AG09319 (cell line): ENCODE data around the gene ANKMY2.
"Not testable (repeated sequence)": the region's sequence is repeated elsewhere in the genome, so short reads cannot be mapped to it uniquely, and the experiment has no call there.

Experiments
- DNase-seq: peaks from one replicate; pipeline ENCODE4 v3.0.0-alpha.2; 2010; ENCODE audit warnings: low read depth; ENCODE audit errors: extremely low read depth
- TF ChIP-seq, protein P1 (sequence below): IDR thresholded peaks from 2 replicates; pipeline ENCODE4 v1.5.1; 2011; ENCODE audit warnings: low read depth, mild to moderate bottlenecking, inconsistent platforms, low read length, moderate library complexity

ANKMY2 gene

DNA sequence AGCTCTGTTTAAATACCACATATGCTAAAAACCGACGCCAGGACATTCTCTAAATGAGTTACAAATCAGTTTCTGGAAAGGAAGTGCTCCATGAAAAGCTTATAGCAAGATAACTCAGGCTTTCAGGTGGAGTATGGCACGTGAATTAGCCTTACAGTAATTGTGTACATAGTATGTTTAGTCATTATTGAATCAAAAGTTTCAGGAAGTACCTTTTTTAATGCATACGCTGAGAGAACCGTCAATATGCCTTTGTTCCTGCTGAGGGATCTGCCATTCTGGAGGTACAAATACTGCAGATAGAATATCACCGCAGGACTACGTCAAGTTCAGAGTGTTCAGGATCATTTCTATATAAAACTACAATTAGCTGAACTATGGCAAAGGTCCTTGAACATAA is 45.7 kb downstream of the ANKMY2 start:
- no peak for DNase-seq

DNA sequence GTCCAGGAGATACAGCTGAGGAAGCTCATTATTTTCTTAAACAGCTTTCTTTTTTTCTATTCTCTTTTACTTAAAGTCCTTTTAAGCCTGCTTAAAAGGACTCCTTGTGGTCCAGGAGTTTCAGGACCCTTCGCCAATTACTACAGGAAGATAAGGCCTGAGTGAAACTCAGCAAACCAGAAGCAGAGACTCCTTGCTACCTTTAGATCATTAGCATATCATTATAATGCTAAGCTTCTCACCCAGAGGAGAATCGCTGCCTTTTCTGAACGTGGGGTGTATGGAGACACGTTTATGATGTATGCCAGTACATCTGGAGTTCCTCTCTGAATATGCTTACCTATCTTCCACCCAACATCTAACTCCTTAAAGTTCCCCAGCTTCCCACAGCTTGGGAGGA is 47.5 kb downstream of the ANKMY2 start:
- TF ChIP-seq, protein P1, sequence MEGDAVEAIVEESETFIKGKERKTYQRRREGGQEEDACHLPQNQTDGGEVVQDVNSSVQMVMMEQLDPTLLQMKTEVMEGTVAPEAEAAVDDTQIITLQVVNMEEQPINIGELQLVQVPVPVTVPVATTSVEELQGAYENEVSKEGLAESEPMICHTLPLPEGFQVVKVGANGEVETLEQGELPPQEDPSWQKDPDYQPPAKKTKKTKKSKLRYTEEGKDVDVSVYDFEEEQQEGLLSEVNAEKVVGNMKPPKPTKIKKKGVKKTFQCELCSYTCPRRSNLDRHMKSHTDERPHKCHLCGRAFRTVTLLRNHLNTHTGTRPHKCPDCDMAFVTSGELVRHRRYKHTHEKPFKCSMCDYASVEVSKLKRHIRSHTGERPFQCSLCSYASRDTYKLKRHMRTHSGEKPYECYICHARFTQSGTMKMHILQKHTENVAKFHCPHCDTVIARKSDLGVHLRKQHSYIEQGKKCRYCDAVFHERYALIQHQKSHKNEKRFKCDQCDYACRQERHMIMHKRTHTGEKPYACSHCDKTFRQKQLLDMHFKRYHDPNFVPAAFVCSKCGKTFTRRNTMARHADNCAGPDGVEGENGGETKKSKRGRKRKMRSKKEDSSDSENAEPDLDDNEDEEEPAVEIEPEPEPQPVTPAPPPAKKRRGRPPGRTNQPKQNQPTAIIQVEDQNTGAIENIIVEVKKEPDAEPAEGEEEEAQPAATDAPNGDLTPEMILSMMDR, result no peak
- no peak for DNase-seq

More for the DNA sequence above, 45.7 kb downstream of the ANKMY2 start:
- TF ChIP-seq, protein P1, result no peak

DNA sequence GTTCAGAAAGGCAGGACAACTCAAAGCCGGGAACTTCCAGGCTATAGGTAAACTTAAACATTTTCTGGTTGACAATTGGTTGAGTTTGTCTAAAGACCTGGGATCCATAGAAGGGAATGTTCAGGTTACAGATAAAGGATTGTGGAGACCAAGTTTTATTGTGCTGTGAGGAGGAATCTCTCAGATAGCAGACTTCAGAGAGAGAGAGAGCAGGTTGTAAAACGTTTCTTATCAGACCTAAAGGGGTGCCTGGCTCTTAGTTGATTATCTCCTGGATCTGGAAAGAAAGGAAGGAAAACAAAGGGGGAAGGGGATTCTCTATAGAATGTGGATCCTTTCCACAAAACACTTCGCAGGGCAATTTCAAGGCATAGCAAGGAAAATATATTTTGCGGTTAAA is 50.0 kb downstream of the ANKMY2 start:
- DNase-seq, result not testable (repeated sequence)

DNA sequence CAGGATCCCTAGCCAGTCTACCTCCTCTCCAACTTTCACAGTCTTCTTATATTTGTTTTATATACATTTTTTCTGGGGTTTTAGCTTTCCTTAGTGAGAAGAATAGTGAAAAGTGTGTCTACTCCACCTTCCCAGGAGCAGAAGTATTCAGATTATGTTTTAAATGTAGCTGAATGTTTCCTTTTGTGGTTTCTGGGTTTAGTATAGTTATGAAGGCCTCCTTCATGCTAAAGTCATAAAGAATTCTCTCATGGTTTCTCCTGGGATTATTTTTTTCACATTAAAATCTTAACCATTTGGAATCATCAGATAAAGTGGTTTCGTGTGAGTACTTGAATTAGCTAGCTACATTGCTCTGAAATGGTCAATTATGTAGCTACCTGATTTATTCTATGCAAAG is 50.9 kb downstream of the ANKMY2 start:
- DNase-seq, result no peak
- TF ChIP-seq, protein P1, result no peak

DNA sequence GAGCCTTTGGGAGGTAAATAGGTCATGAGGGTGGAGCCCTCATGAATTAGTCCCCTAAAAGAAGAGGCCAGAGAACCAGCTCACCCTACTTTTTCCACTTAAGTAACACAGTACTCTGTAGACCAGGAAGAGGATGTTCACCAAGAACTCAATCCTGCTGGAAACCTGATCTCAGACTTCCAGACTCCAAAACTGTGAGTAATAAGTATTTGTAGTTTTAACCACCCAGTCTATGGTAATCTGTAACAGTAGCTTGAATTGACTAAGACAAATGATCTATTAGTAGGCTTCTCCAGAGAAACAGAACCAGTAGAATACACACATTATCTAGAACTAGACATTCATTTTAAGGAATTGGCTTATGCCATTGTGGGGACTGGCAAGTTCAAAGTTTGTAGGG is 51.5 kb downstream of the ANKMY2 start:
- TF ChIP-seq, protein P1, result no peak
- no peak for DNase-seq

DNA sequence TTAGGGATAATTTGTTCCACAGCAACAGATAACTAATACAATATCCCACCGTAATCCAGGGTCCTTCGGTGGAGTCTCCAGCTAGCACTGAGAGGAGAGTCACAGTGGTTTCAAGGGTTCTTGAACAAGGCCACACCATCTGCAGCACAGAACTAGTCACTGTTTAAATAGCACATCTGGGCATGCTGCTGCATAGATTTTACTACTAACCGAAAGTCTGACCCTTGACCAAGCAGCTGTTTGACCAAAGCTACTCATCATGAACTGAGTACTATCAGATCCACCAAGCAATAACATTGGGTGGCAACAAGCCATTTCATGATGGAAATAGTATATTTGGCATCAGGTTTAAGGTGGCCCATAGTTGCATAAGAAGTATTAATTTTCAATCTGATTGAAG is 53.2 kb downstream of the ANKMY2 start:
- TF ChIP-seq, protein P1, result no peak
- DNase-seq, result no peak

DNA sequence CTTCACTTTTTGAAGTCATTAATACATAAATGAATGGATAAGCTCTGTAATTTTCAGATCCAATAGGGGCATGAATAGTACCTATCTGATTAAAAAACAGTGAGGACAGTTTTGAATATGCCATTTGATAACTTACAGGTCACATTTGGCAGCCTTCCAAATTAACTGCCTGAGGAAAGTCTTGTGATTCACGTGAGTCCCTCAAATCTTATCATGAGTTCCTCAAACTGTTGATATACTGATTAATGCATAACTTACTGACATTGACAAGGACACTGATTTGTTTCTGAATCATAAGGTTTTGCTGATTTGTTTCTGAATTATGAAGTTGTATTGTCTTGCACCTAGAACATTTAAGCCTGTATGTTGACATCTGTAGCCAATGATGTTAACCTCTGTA is 55.1 kb downstream of the ANKMY2 start:
- DNase-seq, result no peak
- TF ChIP-seq, protein P1, result no peak

DNA sequence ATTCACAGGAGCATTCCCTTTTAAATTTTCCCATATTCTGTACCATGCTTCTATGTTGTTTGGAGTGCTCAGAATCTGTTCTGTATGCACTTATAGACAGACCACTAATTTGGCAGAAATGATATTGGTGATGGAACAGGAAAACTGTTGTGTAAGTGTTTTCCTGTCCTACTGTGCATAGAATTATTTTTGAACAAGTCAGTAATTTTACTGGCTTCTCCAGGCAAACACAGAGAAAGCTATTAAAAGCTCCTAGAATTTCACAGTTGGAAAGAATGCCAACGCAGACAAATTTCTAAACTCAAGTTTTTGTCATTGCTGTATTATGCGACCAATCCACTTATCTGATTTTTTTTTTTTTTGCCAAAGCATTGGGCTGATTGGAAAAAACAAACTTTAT is 55.7 kb downstream of the ANKMY2 start:
- no peak for DNase-seq
- TF ChIP-seq, protein P1, result no peak
